ENCODE data around the gene SIPA1L3. TPM values are rescaled to one million over a fixed set of nuclear protein-coding genes. Genes with fewer than 3 reads are reported as not detected.

Gene SIPA1L3
- total RNA-seq, 1 experiment from 2014 or later: 66.3 TPM

GRCh38 chr19:37999309-38000213 lies 92.6 kb downstream of the SIPA1L3 start:
- H3K27ac ChIP-seq (ENCODE audit: low read length): 0 out of 2 replicates have a peak overlapping the region, but pooled peaks have one; percentile 37
- no peak for TF ChIP-seq TCF7L2 (IDR thresholded peaks at IDR 0.05; ENCODE audit: low read depth, low read length)
- TF ChIP-seq REST (IDR thresholded peaks at IDR 0.05; ENCODE audit: insufficient read depth in 1 of 2, low read depth in 2 of 2, low read length in 1 of 2): no peak
- TF ChIP-seq, protein P1, sequence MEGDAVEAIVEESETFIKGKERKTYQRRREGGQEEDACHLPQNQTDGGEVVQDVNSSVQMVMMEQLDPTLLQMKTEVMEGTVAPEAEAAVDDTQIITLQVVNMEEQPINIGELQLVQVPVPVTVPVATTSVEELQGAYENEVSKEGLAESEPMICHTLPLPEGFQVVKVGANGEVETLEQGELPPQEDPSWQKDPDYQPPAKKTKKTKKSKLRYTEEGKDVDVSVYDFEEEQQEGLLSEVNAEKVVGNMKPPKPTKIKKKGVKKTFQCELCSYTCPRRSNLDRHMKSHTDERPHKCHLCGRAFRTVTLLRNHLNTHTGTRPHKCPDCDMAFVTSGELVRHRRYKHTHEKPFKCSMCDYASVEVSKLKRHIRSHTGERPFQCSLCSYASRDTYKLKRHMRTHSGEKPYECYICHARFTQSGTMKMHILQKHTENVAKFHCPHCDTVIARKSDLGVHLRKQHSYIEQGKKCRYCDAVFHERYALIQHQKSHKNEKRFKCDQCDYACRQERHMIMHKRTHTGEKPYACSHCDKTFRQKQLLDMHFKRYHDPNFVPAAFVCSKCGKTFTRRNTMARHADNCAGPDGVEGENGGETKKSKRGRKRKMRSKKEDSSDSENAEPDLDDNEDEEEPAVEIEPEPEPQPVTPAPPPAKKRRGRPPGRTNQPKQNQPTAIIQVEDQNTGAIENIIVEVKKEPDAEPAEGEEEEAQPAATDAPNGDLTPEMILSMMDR (IDR thresholded peaks at IDR 0.05): no peak
- no peak for TF ChIP-seq SIN3A (IDR thresholded peaks at IDR 0.05; ENCODE audit: borderline replicate concordance, insufficient read depth, low read depth, low read length)
- no peak for TF ChIP-seq POLR2AphosphoS5 (IDR thresholded peaks at IDR 0.05; ENCODE audit: low read depth, low read length)
- ChIA-PET CTCF (interaction anchor here (0.6 kb wide), 1 partner anchor 19 kb away, joined by 11 read pairs; no protein-coding TSS in a partner anchor), POLR2A (interaction anchor here (0.7 kb wide), 1 partner anchor 16 kb away, joined by 3 read pairs; no protein-coding TSS in a partner anchor)
- peaks cover 24% of the 10 kb centered on the region for H3K4me1 ChIP-seq (ENCODE audit: control insufficient read depth, insufficient read depth, low read length)
- no peaks in the 10 kb centered on the region for H3K27me3 ChIP-seq (ENCODE audit: control insufficient read depth, insufficient read depth, low read length)
- H3K36me3 ChIP-seq (ENCODE audit: control insufficient read depth, insufficient read depth, low read length): no peaks in the 10 kb centered on the region
- BruUV-seq (replicated peaks): TSS peak; percentile 39
- H3K9me3 ChIP-seq (ENCODE audit: control insufficient read depth, insufficient read depth, low read depth, low read length): no peaks in the 10 kb centered on the region
- DNase-seq (ENCODE audit: low read depth, low spot score): peak; percentile 28
- in situ Hi-C loops (cut with HindIII; ENCODE audit: low pct_unique_long_range_greater_than_20kb, low sequenced_read_pairs): loop anchor here (5.0 kb wide), 1 partner anchor 63 kb away; no protein-coding TSS in a partner anchor
- intact Hi-C loops (cut with micrococcal nuclease; ENCODE audit: unreplicated experiment): no loop called here
- H3K4me3 ChIP-seq (ENCODE audit: low read depth in 2 of 2, low read length in 2 of 2): no peak overlapping the region
- ATAC-seq: peak; percentile 15; the same call in 1 of the 2 replicates

- Histone ChIP-seq H3K36me3 (ENCODE audit: control insufficient read depth, insufficient read depth, low read length) (no peaks in the 10 kb centered on the region), H3K4me3 (ENCODE audit: low read depth in 2 of 2, low read length in 2 of 2) (no peak overlapping the region), H3K4me1 (ENCODE audit: control insufficient read depth, insufficient read depth, low read length) (peaks cover 28% of the 10 kb centered on the region), H3K27ac (ENCODE audit: low read length) (no peak overlapping the region), H3K9me3 (ENCODE audit: control insufficient read depth, insufficient read depth, low read depth, low read length) (no peaks in the 10 kb centered on the region), H3K27me3 (ENCODE audit: control insufficient read depth, insufficient read depth, low read length) (no peaks in the 10 kb centered on the region)
- no peak for TF ChIP-seq REST (IDR thresholded peaks at IDR 0.05; ENCODE audit: insufficient read depth in 1 of 2, low read depth in 2 of 2, low read length in 1 of 2)
- no peak for TF ChIP-seq POLR2AphosphoS5 (IDR thresholded peaks at IDR 0.05; ENCODE audit: low read depth, low read length)
- no peak for TF ChIP-seq SIN3A (IDR thresholded peaks at IDR 0.05; ENCODE audit: borderline replicate concordance, insufficient read depth, low read depth, low read length)
- TF ChIP-seq, protein P1 (IDR thresholded peaks at IDR 0.05): no peak
- no peak for TF ChIP-seq TCF7L2 (IDR thresholded peaks at IDR 0.05; ENCODE audit: low read depth, low read length)
- no peak for DNase-seq (ENCODE audit: low read depth, low spot score)
- in situ Hi-C loops (cut with HindIII; ENCODE audit: low pct_unique_long_range_greater_than_20kb, low sequenced_read_pairs): no loop called here
- CTCF ChIA-PET: no interaction called here
- intact Hi-C loops (cut with micrococcal nuclease; ENCODE audit: unreplicated experiment): no loop called here
- POLR2A ChIA-PET: interaction anchor here (0.7 kb wide), 1 partner anchor 74 kb away, joined by 5 read pairs; no protein-coding TSS in a partner anchor
- ATAC-seq: no peak
- no TSS peak for BruUV-seq (replicated peaks)
Observed at GRCh38 chr19:38001158-38001781, 94.3 kb downstream of the SIPA1L3 start.

All from Panc1 (cell line).